ENCODE data around the gene GJB3.

GJB3 gene

DNA sequence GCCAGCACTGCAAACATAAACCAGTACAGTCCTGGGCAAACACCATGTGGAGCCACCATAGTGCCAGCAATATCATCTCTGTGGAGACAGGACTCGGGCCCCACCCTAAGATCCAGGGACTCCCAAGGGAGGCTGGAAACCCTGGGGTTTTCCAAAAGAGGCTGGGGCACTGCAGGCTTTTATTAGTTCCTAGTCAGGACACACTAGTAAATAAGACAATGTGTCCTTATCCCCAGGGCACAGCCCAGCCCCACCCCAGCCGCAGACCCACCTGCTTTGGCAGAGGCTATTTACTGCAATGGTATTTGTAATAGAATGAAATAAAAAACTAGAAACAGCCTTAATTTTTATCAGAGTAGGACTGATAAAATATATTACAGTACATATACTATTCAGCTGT lies 486 bp upstream of the GJB3 start:
- ATAC-seq (ENCODE audit: insufficient read depth, low read depth) (no peak), DNase-seq (no peak)
- Histone ChIP-seq H3K36me3 (ENCODE audit: insufficient read depth, low read length) (no peaks in the 10 kb centered on the region), H2AFZ (ENCODE audit: low read depth, low read length) (no peak overlapping the region), H3K9ac (ENCODE audit: low read depth, low read length) (no peak overlapping the region), H3K27ac (ENCODE audit: low read length) (no peak overlapping the region), H3K9me3 (ENCODE audit: insufficient read depth, low read length, severe bottlenecking) (no peaks in the 10 kb centered on the region), H3K4me3 (ENCODE audit: low read depth in 1 of 2, low read length in 2 of 2) (no peak overlapping the region), H3K4me1 (ENCODE audit: insufficient read depth, low read length) (no peaks in the 10 kb centered on the region), H3K27me3 (ENCODE audit: insufficient read depth, low read length, poor library complexity) (peaks cover 10% of the 10 kb centered on the region), H3K4me2 (ENCODE audit: insufficient read depth, low read length) (no peak overlapping the region), H4K20me1 (ENCODE audit: insufficient read depth, low read length) (no peaks in the 10 kb centered on the region; the same call in 1 of the 2 replicates), H3K79me2 (ENCODE audit: insufficient read depth, low read length) (no peaks in the 10 kb centered on the region)
- TF ChIP-seq EZH2 (IDR thresholded peaks at IDR 0.05; ENCODE audit: borderline replicate concordance, low read depth, low read length, severe bottlenecking) = no peak
- TF ChIP-seq, protein P1, sequence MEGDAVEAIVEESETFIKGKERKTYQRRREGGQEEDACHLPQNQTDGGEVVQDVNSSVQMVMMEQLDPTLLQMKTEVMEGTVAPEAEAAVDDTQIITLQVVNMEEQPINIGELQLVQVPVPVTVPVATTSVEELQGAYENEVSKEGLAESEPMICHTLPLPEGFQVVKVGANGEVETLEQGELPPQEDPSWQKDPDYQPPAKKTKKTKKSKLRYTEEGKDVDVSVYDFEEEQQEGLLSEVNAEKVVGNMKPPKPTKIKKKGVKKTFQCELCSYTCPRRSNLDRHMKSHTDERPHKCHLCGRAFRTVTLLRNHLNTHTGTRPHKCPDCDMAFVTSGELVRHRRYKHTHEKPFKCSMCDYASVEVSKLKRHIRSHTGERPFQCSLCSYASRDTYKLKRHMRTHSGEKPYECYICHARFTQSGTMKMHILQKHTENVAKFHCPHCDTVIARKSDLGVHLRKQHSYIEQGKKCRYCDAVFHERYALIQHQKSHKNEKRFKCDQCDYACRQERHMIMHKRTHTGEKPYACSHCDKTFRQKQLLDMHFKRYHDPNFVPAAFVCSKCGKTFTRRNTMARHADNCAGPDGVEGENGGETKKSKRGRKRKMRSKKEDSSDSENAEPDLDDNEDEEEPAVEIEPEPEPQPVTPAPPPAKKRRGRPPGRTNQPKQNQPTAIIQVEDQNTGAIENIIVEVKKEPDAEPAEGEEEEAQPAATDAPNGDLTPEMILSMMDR (IDR thresholded peaks at IDR 0.05; ENCODE audit: borderline replicate concordance, extremely low read depth, low read length, poor library complexity, severe bottlenecking) = no peak

DNA sequence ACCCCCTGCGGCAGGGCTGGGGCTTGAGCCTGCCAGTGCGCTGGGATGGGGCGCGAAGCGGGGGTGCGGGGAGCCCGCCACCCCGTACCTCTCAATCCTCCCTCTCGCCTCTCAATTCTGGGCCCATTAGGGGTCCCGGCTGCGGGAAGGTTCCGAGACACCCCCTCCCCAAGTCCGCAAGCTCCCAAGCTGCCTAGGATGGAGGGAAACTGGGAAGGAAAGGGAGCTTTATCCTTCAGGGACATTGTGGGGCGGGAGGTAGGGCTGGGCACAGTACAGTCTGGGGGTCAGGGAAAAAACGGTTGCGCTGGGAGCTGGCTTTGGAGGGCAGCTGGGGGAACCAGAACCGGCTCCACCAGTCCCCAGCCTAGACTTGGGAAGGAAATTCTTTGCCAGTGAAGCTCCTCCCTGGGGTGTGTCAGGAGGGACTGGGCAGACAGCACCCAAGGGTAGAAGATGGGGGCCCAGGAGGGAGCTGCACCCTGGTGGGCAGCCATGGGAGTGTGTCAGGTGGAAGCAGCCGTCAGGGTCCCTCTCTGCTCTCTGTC lies 904 bp downstream of the GJB3 start:
- TF ChIP-seq EZH2 (IDR thresholded peaks at IDR 0.05; ENCODE audit: borderline replicate concordance, low read depth, low read length, severe bottlenecking) = no peak
- TF ChIP-seq, protein P1 (IDR thresholded peaks at IDR 0.05; ENCODE audit: borderline replicate concordance, extremely low read depth, low read length, poor library complexity, severe bottlenecking) = no peak
- Histone ChIP-seq H3K36me3 (ENCODE audit: insufficient read depth, low read length) (no peaks in the 10 kb centered on the region), H3K4me3 (ENCODE audit: low read depth in 1 of 2, low read length in 2 of 2) (no peak overlapping the region), H3K4me2 (ENCODE audit: insufficient read depth, low read length) (no peak overlapping the region), H4K20me1 (ENCODE audit: insufficient read depth, low read length) (peaks cover 10% of the 10 kb centered on the region; the same call in 1 of the 2 replicates), H2AFZ (ENCODE audit: low read depth, low read length) (no peak overlapping the region), H3K9me3 (ENCODE audit: insufficient read depth, low read length, severe bottlenecking) (no peaks in the 10 kb centered on the region), H3K27ac (ENCODE audit: low read length) (no peak overlapping the region), H3K27me3 (ENCODE audit: insufficient read depth, low read length, poor library complexity) (peaks cover 10% of the 10 kb centered on the region), H3K79me2 (ENCODE audit: insufficient read depth, low read length) (no peaks in the 10 kb centered on the region), H3K9ac (ENCODE audit: low read depth, low read length) (no peak overlapping the region), H3K4me1 (ENCODE audit: insufficient read depth, low read length) (no peaks in the 10 kb centered on the region)
- ATAC-seq (ENCODE audit: insufficient read depth, low read depth) (no peak), DNase-seq (no peak)

DNA sequence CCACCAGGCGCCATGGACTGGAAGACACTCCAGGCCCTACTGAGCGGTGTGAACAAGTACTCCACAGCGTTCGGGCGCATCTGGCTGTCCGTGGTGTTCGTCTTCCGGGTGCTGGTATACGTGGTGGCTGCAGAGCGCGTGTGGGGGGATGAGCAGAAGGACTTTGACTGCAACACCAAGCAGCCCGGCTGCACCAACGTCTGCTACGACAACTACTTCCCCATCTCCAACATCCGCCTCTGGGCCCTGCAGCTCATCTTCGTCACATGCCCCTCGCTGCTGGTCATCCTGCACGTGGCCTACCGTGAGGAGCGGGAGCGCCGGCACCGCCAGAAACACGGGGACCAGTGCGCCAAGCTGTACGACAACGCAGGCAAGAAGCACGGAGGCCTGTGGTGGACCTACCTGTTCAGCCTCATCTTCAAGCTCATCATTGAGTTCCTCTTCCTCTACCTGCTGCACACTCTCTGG lies 3.8 kb downstream of the GJB3 start:
- Histone ChIP-seq H3K4me3 (ENCODE audit: low read depth in 1 of 2, low read length in 2 of 2) (no peak overlapping the region), H3K27ac (ENCODE audit: low read length) (no peak overlapping the region), H3K36me3 (ENCODE audit: insufficient read depth, low read length) (no peaks in the 10 kb centered on the region), H3K9ac (ENCODE audit: low read depth, low read length) (no peak overlapping the region), H3K79me2 (ENCODE audit: insufficient read depth, low read length) (no peaks in the 10 kb centered on the region), H3K4me2 (ENCODE audit: insufficient read depth, low read length) (no peak overlapping the region), H4K20me1 (ENCODE audit: insufficient read depth, low read length) (peaks cover 13% of the 10 kb centered on the region; the same call in 1 of the 2 replicates), H2AFZ (ENCODE audit: low read depth, low read length) (no peak overlapping the region), H3K27me3 (ENCODE audit: insufficient read depth, low read length, poor library complexity) (no peaks in the 10 kb centered on the region), H3K4me1 (ENCODE audit: insufficient read depth, low read length) (no peaks in the 10 kb centered on the region), H3K9me3 (ENCODE audit: insufficient read depth, low read length, severe bottlenecking) (no peaks in the 10 kb centered on the region)
- ATAC-seq (ENCODE audit: insufficient read depth, low read depth) = no peak
- TF ChIP-seq, protein P1 (IDR thresholded peaks at IDR 0.05; ENCODE audit: borderline replicate concordance, extremely low read depth, low read length, poor library complexity, severe bottlenecking) = no peak
- TF ChIP-seq EZH2 (IDR thresholded peaks at IDR 0.05; ENCODE audit: borderline replicate concordance, low read depth, low read length, severe bottlenecking) = no peak
- DNase-seq = no peak

All from DND-41 (cell line).